HL-60 (cell line): ENCODE data around the gene SNX30.

Source experiments
- DNase-seq, 2 experiments: peaks; one replicate each; pipeline ENCODE4 v3.0.0-alpha.2; 2010 to 2020; ENCODE audit warnings: low read depth in 1 of 2, low spot score in 1 of 2
- H3K27ac ChIP-seq: fragments of 250-450 bp; sonication (Bioruptor Pico); replicated peaks from 2 replicates; pipeline ENCODE4 v1.5.1; 2020; ENCODE audit warnings: mild to moderate bottlenecking, moderate library complexity
- H3K27me3 ChIP-seq: fragments of 250-450 bp; sonication (Bioruptor Pico); 2 replicates; pipeline ENCODE4 v1.5.1; 2021; ENCODE audit warnings: mild to moderate bottlenecking, moderate library complexity; ENCODE audit not compliant: insufficient read depth, poor library complexity, severe bottlenecking
- H3K4me3 ChIP-seq: replicated peaks from 2 replicates; pipeline ENCODE4 v1.5.1; 2011; ENCODE audit warnings: mild to moderate bottlenecking, control low read depth, low read length; ENCODE audit not compliant: insufficient read depth
- GABPA ChIP-seq: IDR thresholded peaks from 2 replicates; pipeline ENCODE4 v1.6.1; 2012; ENCODE audit warnings: low read depth
- POLR2AphosphoS5 ChIP-seq: IDR thresholded peaks from 2 replicates; pipeline ENCODE4 v1.6.1; 2012; ENCODE audit warnings: low read depth
- SPI1 ChIP-seq: IDR thresholded peaks from 2 replicates; pipeline ENCODE4 v1.6.1; 2012; ENCODE audit warnings: low read depth, mild to moderate bottlenecking, borderline replicate concordance
- TF ChIP-seq, protein P1 (sequence below): IDR thresholded peaks from one replicate; pipeline ENCODE4 v1.5.1; 2011; ENCODE audit warnings: low read length, control low read depth, inconsistent platforms; ENCODE audit not compliant: insufficient read depth
- TF ChIP-seq, protein P2 (sequence below): IDR thresholded peaks from 2 replicates; pipeline ENCODE4 v1.6.1; 2012; ENCODE audit warnings: low read depth; ENCODE audit not compliant: insufficient replicate concordance

SNX30 gene

DNA sequence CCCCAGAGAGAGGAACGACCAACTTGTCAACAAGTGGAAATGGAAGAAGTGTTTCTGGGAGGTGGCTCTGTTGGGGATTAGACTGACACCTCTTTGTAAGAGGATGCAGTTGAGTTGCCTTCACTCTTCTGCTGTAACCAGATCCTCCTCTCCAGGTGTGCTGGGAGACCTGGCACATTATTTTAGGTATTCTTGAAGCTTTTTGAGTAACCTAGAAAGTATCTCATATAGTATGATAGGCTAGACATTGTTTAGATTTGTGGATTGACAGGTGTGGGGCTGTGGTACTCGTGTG, 21.6 kb downstream of the SNX30 start:
- Histone ChIP-seq H3K4me3 (no peak overlapping the region), H3K27me3 (no peaks in the 10 kb centered on the region), H3K27ac (no peak overlapping the region)
- TF ChIP-seq, protein P1, sequence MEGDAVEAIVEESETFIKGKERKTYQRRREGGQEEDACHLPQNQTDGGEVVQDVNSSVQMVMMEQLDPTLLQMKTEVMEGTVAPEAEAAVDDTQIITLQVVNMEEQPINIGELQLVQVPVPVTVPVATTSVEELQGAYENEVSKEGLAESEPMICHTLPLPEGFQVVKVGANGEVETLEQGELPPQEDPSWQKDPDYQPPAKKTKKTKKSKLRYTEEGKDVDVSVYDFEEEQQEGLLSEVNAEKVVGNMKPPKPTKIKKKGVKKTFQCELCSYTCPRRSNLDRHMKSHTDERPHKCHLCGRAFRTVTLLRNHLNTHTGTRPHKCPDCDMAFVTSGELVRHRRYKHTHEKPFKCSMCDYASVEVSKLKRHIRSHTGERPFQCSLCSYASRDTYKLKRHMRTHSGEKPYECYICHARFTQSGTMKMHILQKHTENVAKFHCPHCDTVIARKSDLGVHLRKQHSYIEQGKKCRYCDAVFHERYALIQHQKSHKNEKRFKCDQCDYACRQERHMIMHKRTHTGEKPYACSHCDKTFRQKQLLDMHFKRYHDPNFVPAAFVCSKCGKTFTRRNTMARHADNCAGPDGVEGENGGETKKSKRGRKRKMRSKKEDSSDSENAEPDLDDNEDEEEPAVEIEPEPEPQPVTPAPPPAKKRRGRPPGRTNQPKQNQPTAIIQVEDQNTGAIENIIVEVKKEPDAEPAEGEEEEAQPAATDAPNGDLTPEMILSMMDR = no peak
- TF ChIP-seq SPI1 = no peak
- TF ChIP-seq GABPA = no peak
- TF ChIP-seq, protein P2, sequence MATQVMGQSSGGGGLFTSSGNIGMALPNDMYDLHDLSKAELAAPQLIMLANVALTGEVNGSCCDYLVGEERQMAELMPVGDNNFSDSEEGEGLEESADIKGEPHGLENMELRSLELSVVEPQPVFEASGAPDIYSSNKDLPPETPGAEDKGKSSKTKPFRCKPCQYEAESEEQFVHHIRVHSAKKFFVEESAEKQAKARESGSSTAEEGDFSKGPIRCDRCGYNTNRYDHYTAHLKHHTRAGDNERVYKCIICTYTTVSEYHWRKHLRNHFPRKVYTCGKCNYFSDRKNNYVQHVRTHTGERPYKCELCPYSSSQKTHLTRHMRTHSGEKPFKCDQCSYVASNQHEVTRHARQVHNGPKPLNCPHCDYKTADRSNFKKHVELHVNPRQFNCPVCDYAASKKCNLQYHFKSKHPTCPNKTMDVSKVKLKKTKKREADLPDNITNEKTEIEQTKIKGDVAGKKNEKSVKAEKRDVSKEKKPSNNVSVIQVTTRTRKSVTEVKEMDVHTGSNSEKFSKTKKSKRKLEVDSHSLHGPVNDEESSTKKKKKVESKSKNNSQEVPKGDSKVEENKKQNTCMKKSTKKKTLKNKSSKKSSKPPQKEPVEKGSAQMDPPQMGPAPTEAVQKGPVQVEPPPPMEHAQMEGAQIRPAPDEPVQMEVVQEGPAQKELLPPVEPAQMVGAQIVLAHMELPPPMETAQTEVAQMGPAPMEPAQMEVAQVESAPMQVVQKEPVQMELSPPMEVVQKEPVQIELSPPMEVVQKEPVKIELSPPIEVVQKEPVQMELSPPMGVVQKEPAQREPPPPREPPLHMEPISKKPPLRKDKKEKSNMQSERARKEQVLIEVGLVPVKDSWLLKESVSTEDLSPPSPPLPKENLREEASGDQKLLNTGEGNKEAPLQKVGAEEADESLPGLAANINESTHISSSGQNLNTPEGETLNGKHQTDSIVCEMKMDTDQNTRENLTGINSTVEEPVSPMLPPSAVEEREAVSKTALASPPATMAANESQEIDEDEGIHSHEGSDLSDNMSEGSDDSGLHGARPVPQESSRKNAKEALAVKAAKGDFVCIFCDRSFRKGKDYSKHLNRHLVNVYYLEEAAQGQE = no peak
- no peak for TF ChIP-seq POLR2AphosphoS5
- no peak for DNase-seq

DNA sequence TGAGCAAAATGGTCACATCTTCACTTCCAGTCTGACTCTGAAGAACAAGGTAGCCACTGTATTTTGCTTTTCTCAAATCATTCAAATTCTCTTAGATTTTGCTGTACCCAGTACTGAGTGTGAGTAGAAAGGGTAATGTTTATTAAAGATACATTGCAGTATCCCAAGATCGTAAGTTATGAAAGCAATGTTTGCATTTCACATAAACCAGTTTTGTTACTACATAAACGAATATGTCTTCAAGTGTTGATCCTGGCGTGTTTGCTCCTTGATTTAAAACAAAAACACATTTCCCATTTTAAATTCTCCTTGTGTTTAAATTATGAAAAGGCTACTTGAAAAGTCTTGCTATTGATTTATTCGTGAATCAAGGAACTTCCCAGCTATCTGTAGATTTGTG, 22.0 kb downstream of the SNX30 start:
- H3K27ac ChIP-seq = no peak overlapping the region
- TF ChIP-seq, protein P2 = no peak
- TF ChIP-seq, protein P1 = no peak
- no peak for TF ChIP-seq POLR2AphosphoS5
- no peak for TF ChIP-seq GABPA
- no peak for TF ChIP-seq SPI1
- H3K4me3 ChIP-seq = no peak overlapping the region
- DNase-seq = no peak
- no peaks in the 10 kb centered on the region for H3K27me3 ChIP-seq

DNA sequence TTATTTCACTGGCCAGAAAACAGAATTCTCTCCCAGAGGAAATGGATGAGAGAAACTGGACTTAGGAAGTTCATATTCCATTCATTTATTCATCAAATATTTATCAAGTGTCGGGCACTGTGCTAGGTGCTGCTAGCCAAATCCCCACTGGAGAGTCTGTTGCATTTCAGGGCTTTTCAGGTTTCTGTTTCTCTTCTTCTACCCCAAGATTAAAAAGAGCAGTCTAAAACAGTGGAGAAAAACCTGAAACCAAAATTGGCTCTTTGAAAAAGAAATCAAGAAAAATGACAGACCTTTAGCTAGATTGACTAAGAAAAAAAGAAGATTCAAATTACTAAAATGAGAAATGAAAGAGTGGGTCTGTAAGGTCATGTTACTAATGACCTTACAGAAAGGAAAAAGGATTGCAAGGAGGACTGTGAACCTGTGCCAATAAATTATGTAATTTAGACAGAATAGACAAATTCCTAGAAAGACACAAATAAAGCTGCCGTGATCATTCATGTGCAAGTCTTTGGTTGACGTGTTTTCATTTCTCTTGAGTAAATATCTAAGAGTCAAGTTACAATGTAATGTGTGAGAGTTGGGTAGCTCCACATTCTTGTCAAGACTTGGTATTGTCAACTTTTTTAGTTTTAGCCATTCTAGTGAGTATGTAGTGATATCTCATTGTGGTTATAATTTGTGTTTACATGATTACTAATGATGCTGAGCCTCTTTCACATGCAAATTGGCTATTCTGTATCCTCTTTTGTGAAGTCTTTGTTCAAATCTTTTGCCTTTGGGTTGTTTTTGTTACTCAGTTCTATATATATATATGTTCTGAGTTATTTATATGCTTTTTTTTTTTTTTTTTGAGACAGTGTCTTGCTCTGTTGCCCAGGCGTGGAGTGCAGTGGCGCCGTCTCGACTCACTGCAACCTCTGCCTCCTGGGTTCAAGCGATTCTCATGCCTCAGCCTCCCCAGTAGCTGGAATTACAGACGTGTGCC, 23.7 kb downstream of the SNX30 start:
- no peak for TF ChIP-seq GABPA
- DNase-seq = no peak
- Histone ChIP-seq H3K4me3 (no peak overlapping the region), H3K27ac (no peak overlapping the region), H3K27me3 (no peaks in the 10 kb centered on the region)

DNA sequence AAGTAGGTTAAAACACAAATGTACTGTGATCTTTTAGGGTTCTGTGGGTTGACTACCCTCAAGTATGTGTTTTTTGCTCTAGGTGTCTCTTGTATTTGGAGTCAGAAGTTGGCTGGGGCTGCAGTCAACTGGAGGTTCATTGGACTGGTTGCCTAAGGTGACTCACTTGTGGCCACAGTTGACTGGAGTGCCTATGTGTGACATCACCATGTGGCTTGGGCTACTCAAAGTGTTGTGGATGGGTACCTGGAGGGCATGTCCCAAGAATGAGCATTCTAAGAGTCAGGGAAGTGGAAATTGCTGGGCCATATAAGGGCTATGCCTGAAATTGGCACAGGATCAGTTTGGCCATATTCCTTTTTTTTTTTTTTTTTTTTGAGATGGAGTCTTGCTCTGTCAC, 27.4 kb downstream of the SNX30 start:
- TF ChIP-seq GABPA = no peak
- no peak for TF ChIP-seq POLR2AphosphoS5
- TF ChIP-seq, protein P2 = no peak
- TF ChIP-seq SPI1 = no peak
- TF ChIP-seq, protein P1 = no peak
- H3K27me3 ChIP-seq = no peaks in the 10 kb centered on the region
- H3K4me3 ChIP-seq = no peak overlapping the region
- DNase-seq = no peak
- no peak overlapping the region for H3K27ac ChIP-seq
